Pulmonary artery endothelial cell (primary cell): ENCODE results near the gene PITPNM2. TPM values are rescaled to one million over a fixed set of nuclear protein-coding genes. Genes with fewer than 3 reads are reported as not detected.
A peak's percentile ranks its signal among the peaks of the same experiment; 100 is the strongest.

Source experiments
- DNase-seq: peaks from one replicate; pipeline ENCODE4 v3.0.0-alpha.2; 2011; ENCODE audit warnings: low read depth, low spot score
- total RNA-seq: library from RNA; depleted of rRNA; stranded (reverse); fragments of >200 nt; gene quantifications from 2 replicates; pipeline ENCODE4 v1.2.3, GENCODE V29; 2014

The PITPNM2 gene
- total RNA-seq, 1 donor from 2014 or later: 5.7 TPM

- no peak for DNase-seq
These were observed 7.0 kb downstream of the PITPNM2 start for GRCh38 chr12:123143736-123144461.

- DNase-seq: no peak
These were observed 7.8 kb downstream of the PITPNM2 start for GRCh38 chr12:123142921-123143735.

- DNase-seq: no peak
These were observed 8.4 kb downstream of the PITPNM2 start for GRCh38 chr12:123142518-123142840.

GRCh38 chr12:123141615-123142517 is 9.0 kb downstream of the PITPNM2 start:
- peak; percentile 41 for DNase-seq

GRCh38 chr12:123140676-123141614 is 9.9 kb downstream of the PITPNM2 start:
- DNase-seq: no peak

GRCh38 chr12:123139926-123140675 is 10.8 kb downstream of the PITPNM2 start:
- DNase-seq: no peak

- no peak for DNase-seq
These were observed 15.2 kb downstream of the PITPNM2 start for GRCh38 chr12:123135688-123136087.

GRCh38 chr12:123134826-123135225 is 16.1 kb downstream of the PITPNM2 start:
- no peak for DNase-seq

- no peak for DNase-seq
These were observed 16.6 kb downstream of the PITPNM2 start for GRCh38 chr12:123134271-123134671.

GRCh38 chr12:123133701-123134100 is 17.2 kb downstream of the PITPNM2 start:
- no peak for DNase-seq

- DNase-seq: no peak
These were observed 17.8 kb downstream of the PITPNM2 start for GRCh38 chr12:123132951-123133619.

GRCh38 chr12:123131879-123132402 is 18.9 kb downstream of the PITPNM2 start:
- no peak for DNase-seq

- DNase-seq: no peak
These were observed 19.5 kb downstream of the PITPNM2 start for GRCh38 chr12:123131291-123131832.

- no peak for DNase-seq
These were observed 21.3 kb downstream of the PITPNM2 start for GRCh38 chr12:123129621-123130020.

- DNase-seq: no peak
These were observed 23.8 kb downstream of the PITPNM2 start for GRCh38 chr12:123127182-123127495.

- peak; percentile 56 for DNase-seq
These were observed 24.4 kb downstream of the PITPNM2 start for GRCh38 chr12:123126294-123127181.

GRCh38 chr12:123122626-123123025 is 28.3 kb downstream of the PITPNM2 start:
- no peak for DNase-seq

GRCh38 chr12:123121670-123122069 is 29.2 kb downstream of the PITPNM2 start:
- DNase-seq: no peak
